Sigmoid colon (tissue), 4 donors: Measurements from ENCODE around the gene PDE11A.

Experiments
- CTCF ChIP-seq, 4 experiments: fragments of 450-650 bp in 3 of 4; fragments of 200-600 bp in 1 of 4; IDR thresholded peaks; one replicate each; pipeline ENCODE4 v1.5.1; 2016 to 2019; ENCODE audit warnings: antibody characterized with exemption in 4 of 4, mild to moderate bottlenecking in 3 of 4, moderate library complexity in 2 of 4
- EP300 ChIP-seq, 4 donors: sonication (generic); formaldehyde crosslinking; IDR thresholded peaks; one replicate each; pipeline ENCODE4 v1.6.1; 2017; ENCODE audit warnings: antibody characterized with exemption in 4 of 4

DNA sequence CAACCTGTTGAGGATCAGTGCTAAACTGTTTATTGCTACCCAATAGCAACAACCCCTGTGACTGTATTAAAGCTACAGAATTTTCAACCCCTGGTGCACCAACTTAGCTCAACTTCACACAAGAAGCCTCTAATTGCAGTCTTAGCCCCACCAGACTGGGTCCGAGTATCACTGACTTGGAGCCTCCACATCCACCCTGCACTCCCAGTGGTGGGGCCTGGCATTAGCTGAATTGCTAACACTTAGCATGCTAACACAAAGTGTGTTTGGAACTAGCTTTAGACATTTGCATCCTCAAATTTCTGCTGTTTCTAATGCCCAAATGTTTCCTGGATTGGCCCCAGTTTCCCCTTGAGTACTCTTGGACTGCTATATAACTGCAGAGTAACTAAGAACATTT is 381.4 kb downstream of the PDE11A start:
- TF ChIP-seq EP300 (IDR thresholded peaks at IDR 0.05) (no peak), CTCF (IDR thresholded peaks at IDR 0.05) (no peak)
